Endothelial cell of umbilical vein (primary cell): ENCODE data around the gene SAE1. TPM values are rescaled to one million over a fixed set of nuclear protein-coding genes. Genes with fewer than 3 reads are reported as not detected.
A peak's percentile ranks its signal among the peaks of the same experiment; 100 is the strongest.

ENCODE experiments used
- BruUV-seq: library from RNA; stranded (reverse); fragments of 400-500 nt; replicated peaks from 2 replicates; lab custom pipeline; 2021; lab: Mats Ljungman, UMichigan
- CTCF ChIA-PET: fragments of 300-600, 350-600 bp; sonication (Branson Sonifier 250); formaldehyde crosslinking; loops from one replicate; lab custom pipeline; 2021; ENCODE audit warnings: antibody characterized with exemption, inconsistent platforms; lab: Charles Lee
- POLR2A ChIA-PET: fragments of 300-600, 350-600 bp; sonication (Branson Sonifier 250); formaldehyde crosslinking; loops from one replicate; lab custom pipeline; 2021; ENCODE audit warnings: antibody characterized with exemption, inconsistent platforms; lab: Charles Lee
- DNase-seq: peaks from one replicate; pipeline ENCODE4 v3.0.0-alpha.2; 2011; ENCODE audit warnings: low read depth, low spot score
- FAIRE-seq: peaks from 2 replicates; lab custom pipeline; 2011; peaks lifted over from hg19 to GRCh38; lab: Jason Lieb, UNC
- H2AFZ ChIP-seq: 2 replicates; pipeline ENCODE4 v1.6.0; 2012; ENCODE audit warnings: low read depth, low read length, control low read depth, inconsistent platforms
- H3K27ac ChIP-seq: 2 replicates; pipeline ENCODE4 v1.5.1; 2011; ENCODE audit warnings: low read depth, mild to moderate bottlenecking, control low read depth, low read length, moderate library complexity; ENCODE audit not compliant: insufficient read depth
- H3K27me3 ChIP-seq, 2 experiments: 2 replicates each; pipeline versions ENCODE4 v1.6.0 to v1.6.1; 2011; ENCODE audit warnings: low read length in 2 of 2, mixed read lengths in 1 of 2; ENCODE audit not compliant: control insufficient read depth in 2 of 2, insufficient read depth in 2 of 2
- H3K36me3 ChIP-seq, 2 experiments: 2 replicates in 1 of 2; 3 replicates in 1 of 2; pipeline ENCODE4 v1.5.1; 2011; ENCODE audit warnings: low read length in 2 of 2, mild to moderate bottlenecking in 1 of 2, moderate library complexity in 1 of 2; ENCODE audit not compliant: control insufficient read depth in 2 of 2, insufficient read depth in 2 of 2; ENCODE audit errors: extremely low read depth in 1 of 2
- H3K4me1 ChIP-seq: 3 replicates; pipeline ENCODE4 v1.5.1; 2011; ENCODE audit warnings: mild to moderate bottlenecking, low read length; ENCODE audit not compliant: control insufficient read depth, insufficient read depth; ENCODE audit errors: extremely low read depth
- H3K4me2 ChIP-seq: 2 replicates; pipeline ENCODE4 v1.6.1; 2011; ENCODE audit warnings: low read length, control low read depth, mixed read lengths; ENCODE audit not compliant: insufficient read depth
- H3K4me3 ChIP-seq, 3 experiments: fragments of 200-600 bp in 1 of 3; sonication (generic), shearing (Covaris generic) in 1 of 3; replicated peaks in 1 of 3; 2 replicates each; pipeline ENCODE4 v1.5.1; 2011 to 2016; ENCODE audit warnings: control low read depth in 3 of 3, low read length in 3 of 3, mild to moderate bottlenecking in 2 of 3, inconsistent platforms in 1 of 3, low read depth in 1 of 3, moderate library complexity in 1 of 3; ENCODE audit not compliant: insufficient read depth in 1 of 3
- H3K79me2 ChIP-seq: 2 replicates; pipeline ENCODE4 v1.6.0; 2012; ENCODE audit warnings: low read length, inconsistent platforms; ENCODE audit not compliant: control insufficient read depth, insufficient read depth
- H3K9ac ChIP-seq: replicated peaks from 2 replicates; pipeline ENCODE3; 2011; ENCODE audit warnings: low read length, control low read depth; ENCODE audit not compliant: insufficient read depth; ENCODE audit errors: extremely low read depth
- H3K9me1 ChIP-seq: replicated peaks from 3 replicates; pipeline ENCODE4 v1.6.0; 2011; ENCODE audit warnings: mild to moderate bottlenecking, low read length; ENCODE audit not compliant: control insufficient read depth, insufficient read depth; ENCODE audit errors: extremely low read depth
- H3K9me3 ChIP-seq: replicated peaks from 2 replicates; pipeline ENCODE4 v1.5.1; 2012; ENCODE audit warnings: low read length, inconsistent platforms; ENCODE audit not compliant: control insufficient read depth, insufficient read depth
- H4K20me1 ChIP-seq: replicated peaks from 2 replicates; pipeline ENCODE3; 2011; ENCODE audit warnings: mild to moderate bottlenecking, low read length; ENCODE audit not compliant: control insufficient read depth, insufficient read depth; ENCODE audit errors: extremely low read depth
- EZH2 ChIP-seq: IDR thresholded peaks from 2 replicates; pipeline ENCODE4 v1.6.1; 2012; ENCODE audit warnings: borderline replicate concordance, low read depth, mild to moderate bottlenecking, moderate library complexity, low read length, inconsistent platforms; ENCODE audit not compliant: severe bottlenecking
- FOS ChIP-seq: IDR thresholded peaks from 2 replicates; pipeline ENCODE4 v1.6.1; 2011; ENCODE audit warnings: mild to moderate bottlenecking, low read length, moderate library complexity, borderline replicate concordance; ENCODE audit not compliant: insufficient read depth
- GATA2 ChIP-seq: IDR thresholded peaks from 2 replicates; pipeline ENCODE4 v1.7.0; 2011; ENCODE audit warnings: low read depth, mild to moderate bottlenecking, moderate library complexity, mixed read lengths, low read length; ENCODE audit not compliant: insufficient read length, insufficient read depth
- JUN ChIP-seq: IDR thresholded peaks from 2 replicates; pipeline ENCODE4 v1.6.1; 2011; ENCODE audit warnings: borderline replicate concordance, low read depth; ENCODE audit not compliant: insufficient read length, insufficient read depth
- MYC ChIP-seq: IDR thresholded peaks from one replicate; pipeline ENCODE4 v1.6.1; 2011; ENCODE audit warnings: mild to moderate bottlenecking, low read depth, low read length
- POLR2A ChIP-seq: IDR thresholded peaks from 2 replicates; pipeline ENCODE4 v1.6.1; 2012; ENCODE audit warnings: low read depth, mild to moderate bottlenecking, control low read depth, low read length
- POLR2AphosphoS5 ChIP-seq: IDR thresholded peaks from 2 replicates; pipeline ENCODE4 v1.6.1; 2012; ENCODE audit warnings: low read depth, mild to moderate bottlenecking, control low read depth, low read length, moderate library complexity; ENCODE audit not compliant: insufficient read depth
- dilution Hi-C: fragments of 300-500 bp; cut with MboI; formaldehyde crosslinking; loops from one replicate; pipeline ENCODE4 v1.15.0; 2019; ENCODE audit warnings: low sequenced_read_pairs; ENCODE audit not compliant: extremely low pct_ligation_motif_present
- intact Hi-C: fragments of 100-400 bp; cut with micrococcal nuclease; formaldehyde crosslinking; loops from one replicate; pipeline ENCODE4 v1.10.0; 2022
- polyA plus RNA-seq, 4 experiments: library from polyadenylated mRNA; depleted of rRNA in 3 of 4; stranded (reverse) in 3 of 4; unstranded in 1 of 4; fragments of >200 nt; gene quantifications; 2 replicates each; pipeline versions ENCODE4 v1.2.1 to v1.2.3, GENCODE V29; 2011 to 2012; ENCODE audit warnings: missing spikeins in 1 of 4
- total RNA-seq: library from RNA; stranded (reverse); gene quantifications from 2 replicates; pipeline ENCODE4 v1.2.3, GENCODE V29; 2021
- TF ChIP-seq, protein P1 (sequence below), 2 donors: IDR thresholded peaks; 1 replicate in 1 of 2; 2 replicates in 1 of 2; pipeline ENCODE4 v1.5.1; 2011; ENCODE audit warnings: low read length in 2 of 2, mild to moderate bottlenecking in 2 of 2, moderate library complexity in 2 of 2, control low read depth in 1 of 2, inconsistent platforms in 1 of 2, low read depth in 1 of 2; ENCODE audit not compliant: insufficient read depth in 1 of 2; ENCODE audit errors: extremely low read depth in 1 of 2
- TF ChIP-seq, protein P2 (sequence below): IDR thresholded peaks from 2 replicates; pipeline ENCODE4 v1.6.1; 2011; ENCODE audit not compliant: insufficient read depth, insufficient read length

Gene SAE1
- total and polyA plus RNA-seq, 2 donors (not counting 3 experiments of a cell fraction or from before 2014, with no cell fraction given) = 165 to 219 TPM

DNA sequence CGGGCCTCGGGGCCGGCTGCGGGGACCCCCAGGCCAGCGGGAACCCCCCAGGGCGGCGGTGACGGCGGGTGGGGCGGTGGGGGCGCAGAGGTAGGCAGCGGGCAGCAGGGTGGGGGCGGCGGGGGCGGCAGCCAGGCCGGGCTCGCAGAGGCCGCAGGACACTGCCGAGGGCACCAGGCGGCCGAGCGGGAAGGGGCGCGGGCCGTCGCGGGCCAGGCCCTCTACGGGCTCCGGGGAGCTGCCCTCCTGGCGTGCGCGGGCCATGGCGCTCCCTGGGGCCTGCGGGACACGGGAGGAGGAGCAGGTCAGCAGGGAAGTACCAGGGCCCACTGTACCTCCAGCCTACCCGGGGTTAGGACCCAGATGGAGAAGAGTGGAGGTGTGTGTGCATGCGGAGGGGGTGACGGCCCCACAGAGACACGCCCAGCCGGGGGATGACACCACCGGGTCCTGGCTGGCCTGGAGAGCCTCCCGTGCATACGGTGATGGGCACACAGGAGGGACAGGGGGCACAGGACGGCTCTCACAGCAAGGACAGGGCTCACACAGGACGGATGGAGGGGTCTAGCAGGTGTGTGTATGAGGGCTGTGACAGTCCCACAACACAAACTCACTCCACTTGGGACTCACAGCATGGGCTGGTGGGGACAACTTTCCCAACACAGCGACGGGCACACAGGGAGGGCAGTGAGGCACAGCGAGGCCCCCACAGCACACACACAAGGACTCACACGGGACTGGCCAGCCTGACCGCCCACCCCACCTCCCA, 97.7 kb downstream of the SAE1 start:
- intact Hi-C loops (loop anchor here (1.0 kb wide), 1 partner anchor 46 kb away; the partner anchor contains the start of gene INAFM1), dilution Hi-C loops (no loop called here)
- ChIA-PET CTCF (interaction anchor here (1.0 to 3.1 kb wide), 3 partner anchors 11 to 18 kb away, joined by 3 to 31 read pairs (median 3); no protein-coding TSS in a partner anchor), POLR2A (interaction anchor here (1.6 kb wide), 1 partner anchor 16 kb away, joined by 7 read pairs; no protein-coding TSS in a partner anchor)
- Histone ChIP-seq H3K79me2 (peaks cover 9% of the 10 kb centered on the region), H3K9me3 (no peaks in the 10 kb centered on the region), H2AFZ (no peak overlapping the region), H3K36me3 (peaks cover 0 to 3% of the 10 kb centered on the region in 2 experiments), H3K27ac (no peak overlapping the region), H4K20me1 (no peaks in the 10 kb centered on the region), H3K4me2 (peak overlapping the region; percentile 57), H3K4me3 (peak overlapping the region in 2 of 3 experiments; percentile 70 to 93), H3K9me1 (no peaks in the 10 kb centered on the region), H3K27me3 (no peaks in the 10 kb centered on the region), H3K9ac (peak overlapping the region; percentile 52), H3K4me1 (peaks cover 36% of the 10 kb centered on the region)
- BruUV-seq = no TSS peak
- no peak for DNase-seq
- TF ChIP-seq JUN (no peak), POLR2AphosphoS5 (no peak), FOS (no peak), MYC (no peak), GATA2 (no peak), EZH2 (no peak), POLR2A (no peak)
- TF ChIP-seq, protein P1, sequence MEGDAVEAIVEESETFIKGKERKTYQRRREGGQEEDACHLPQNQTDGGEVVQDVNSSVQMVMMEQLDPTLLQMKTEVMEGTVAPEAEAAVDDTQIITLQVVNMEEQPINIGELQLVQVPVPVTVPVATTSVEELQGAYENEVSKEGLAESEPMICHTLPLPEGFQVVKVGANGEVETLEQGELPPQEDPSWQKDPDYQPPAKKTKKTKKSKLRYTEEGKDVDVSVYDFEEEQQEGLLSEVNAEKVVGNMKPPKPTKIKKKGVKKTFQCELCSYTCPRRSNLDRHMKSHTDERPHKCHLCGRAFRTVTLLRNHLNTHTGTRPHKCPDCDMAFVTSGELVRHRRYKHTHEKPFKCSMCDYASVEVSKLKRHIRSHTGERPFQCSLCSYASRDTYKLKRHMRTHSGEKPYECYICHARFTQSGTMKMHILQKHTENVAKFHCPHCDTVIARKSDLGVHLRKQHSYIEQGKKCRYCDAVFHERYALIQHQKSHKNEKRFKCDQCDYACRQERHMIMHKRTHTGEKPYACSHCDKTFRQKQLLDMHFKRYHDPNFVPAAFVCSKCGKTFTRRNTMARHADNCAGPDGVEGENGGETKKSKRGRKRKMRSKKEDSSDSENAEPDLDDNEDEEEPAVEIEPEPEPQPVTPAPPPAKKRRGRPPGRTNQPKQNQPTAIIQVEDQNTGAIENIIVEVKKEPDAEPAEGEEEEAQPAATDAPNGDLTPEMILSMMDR (IDR thresholded peaks at IDR 0.05; ENCODE audit: extremely low read depth in 1 of 2, insufficient read depth in 1 of 2, low read depth in 1 of 2, low read length in 2 of 2) = no peak
- TF ChIP-seq, protein P2, sequence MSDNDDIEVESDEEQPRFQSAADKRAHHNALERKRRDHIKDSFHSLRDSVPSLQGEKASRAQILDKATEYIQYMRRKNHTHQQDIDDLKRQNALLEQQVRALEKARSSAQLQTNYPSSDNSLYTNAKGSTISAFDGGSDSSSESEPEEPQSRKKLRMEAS = no peak
- FAIRE-seq = peak; percentile 28
